ENCODE data around the gene CLRN2.

DNA sequence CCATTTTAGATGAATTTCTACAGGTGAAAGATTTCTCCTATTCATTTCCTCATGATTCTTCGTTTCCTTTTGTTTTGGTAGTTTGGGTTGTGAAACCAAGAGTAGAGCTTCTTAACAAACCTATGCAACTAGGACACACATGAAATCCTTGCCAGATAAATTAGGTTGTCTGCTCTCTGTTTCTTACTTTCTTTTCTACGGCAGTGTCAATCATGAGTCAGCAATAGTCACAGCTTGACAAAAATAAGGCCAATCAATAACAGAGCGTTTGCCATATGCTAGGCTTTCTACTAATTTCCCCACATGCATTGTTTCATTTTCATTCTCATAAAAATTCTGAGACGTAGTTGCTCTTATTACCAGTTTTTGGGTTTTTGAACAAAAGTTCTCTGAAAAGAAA is 20.3 kb downstream of the CLRN2 start:
- TF ChIP-seq CTCF (IDR thresholded peaks at IDR 0.05; ENCODE audit: insufficient read depth, low read length) (no peak), POLR2AphosphoS5 (IDR thresholded peaks at IDR 0.05; ENCODE audit: low read depth) (no peak), GABPA (IDR thresholded peaks at IDR 0.05; ENCODE audit: low read depth) (no peak)

Data from HL-60 (cell line).